Mucosa of descending colon (tissue), 3 donors: ENCODE data around the gene DNAH2. TPM values are rescaled to one million over a fixed set of nuclear protein-coding genes. Genes with fewer than 3 reads are reported as not detected.
A peak's percentile ranks its signal among the peaks of the same experiment; 100 is the strongest.

Source experiments
- ATAC-seq: fragments of 200-7000 bp; cut with Tn5 transposase; one replicate; pipeline ENCODE4 v1.9.1; 2020; ENCODE audit warnings: mild to moderate bottlenecking, moderate library complexity
- DNase-seq, 3 donors: peaks; one replicate each; pipeline ENCODE4 v3.0.0-alpha.2; 2020
- H3K36me3 ChIP-seq: fragments of 200-600 bp; one replicate; pipeline ENCODE4 v1.8.0; 2021; ENCODE audit warnings: low read depth, mild to moderate bottlenecking
- H3K4me1 ChIP-seq: fragments of 200-600 bp; one replicate; pipeline ENCODE4 v1.8.0; 2021; ENCODE audit warnings: low read depth, mild to moderate bottlenecking
- H3K4me3 ChIP-seq: fragments of 200-600 bp; one replicate; pipeline ENCODE4 v1.8.0; 2021; ENCODE audit warnings: mild to moderate bottlenecking
- H3K9me3 ChIP-seq: fragments of 200-600 bp; one replicate; pipeline ENCODE4 v1.8.0; 2021; ENCODE audit warnings: mild to moderate bottlenecking
- CTCF ChIP-seq: fragments of 200-600 bp; IDR thresholded peaks from one replicate; pipeline ENCODE4 v1.8.0; 2022; ENCODE audit warnings: antibody characterized with exemption, mild to moderate bottlenecking
- intact Hi-C, 2 donors: fragments of 100-400 bp; cut with DNase I in 1 of 2; cut with micrococcal nuclease in 1 of 2; formaldehyde crosslinking; loops; one replicate each; pipeline versions ENCODE4 v1.11.0 to v1.11.1; 2022; cut with DNase I, micrococcal nuclease
- total RNA-seq, 3 donors: library from RNA; stranded (reverse); fragmentation: NEBNext Ultra II Directional in 2 of 3; extraction: Animal tissue kit (Norgen Biotek cat#: 25700) in 2 of 3; gene quantifications; one replicate each; pipeline versions ENCODE4 v1.2.1 to v1.2.4, GENCODE V29; 2021 to 2023
- donor health status: DM: no; HTN: no; CAD: no; lungs with moderate emphysema.
- donor health status: DM: no; HTN: no; CAD: no.
- donor health status: DM: no; HTN: yes; CAD: no.

Gene DNAH2
- total RNA-seq, 3 donors from 2014 or later = 0.19 to 0.70 (median 0.29) TPM

GRCh38 chr17:7852262-7852670 is 134.7 kb downstream of the DNAH2 start:
- Histone ChIP-seq H3K4me1 (peaks cover 26% of the 10 kb centered on the region), H3K36me3 (peaks cover 9% of the 10 kb centered on the region), H3K9me3 (no peaks in the 10 kb centered on the region), H3K4me3 (no peak overlapping the region)
- no peak for ATAC-seq
- intact Hi-C loops = no loop called here
- TF ChIP-seq CTCF = no peak
- peak in 2 of 3 donors; percentile 33 to 72 for DNase-seq

- no peaks in the 10 kb centered on the region for H3K9me3 ChIP-seq
- H3K4me1 ChIP-seq = peaks cover 29% of the 10 kb centered on the region
- TF ChIP-seq CTCF = no peak
- no peak for ATAC-seq
- H3K4me3 ChIP-seq = no peak overlapping the region
- intact Hi-C loops = no loop called here
- peak in 2 of 3 donors; percentile 19 to 58 for DNase-seq
- H3K36me3 ChIP-seq = peaks cover 15% of the 10 kb centered on the region
Observed at GRCh38 chr17:7852919-7853690, 135.6 kb downstream of the DNAH2 start.

- Histone ChIP-seq H3K9me3 (no peaks in the 10 kb centered on the region), H3K4me1 (peaks cover 35% of the 10 kb centered on the region), H3K4me3 (no peak overlapping the region), H3K36me3 (peaks cover 15% of the 10 kb centered on the region)
- intact Hi-C loops = no loop called here
- DNase-seq (peak in 2 of 3 donors; percentile 25 to 61), ATAC-seq (no peak)
- no peak for TF ChIP-seq CTCF
Observed at GRCh38 chr17:7853691-7854038, 136.1 kb downstream of the DNAH2 start.

- ATAC-seq (no peak), DNase-seq (peak in 1 of 3 donors; percentile 65)
- Histone ChIP-seq H3K9me3 (no peaks in the 10 kb centered on the region), H3K4me3 (no peak overlapping the region), H3K4me1 (peaks cover 41% of the 10 kb centered on the region), H3K36me3 (peaks cover 15% of the 10 kb centered on the region)
- intact Hi-C loops = no loop called here
- no peak for TF ChIP-seq CTCF
Observed at GRCh38 chr17:7854078-7854777, 136.7 kb downstream of the DNAH2 start.

- intact Hi-C loops = no loop called here
- H3K4me1 ChIP-seq = peaks cover 43% of the 10 kb centered on the region
- peaks cover 15% of the 10 kb centered on the region for H3K36me3 ChIP-seq
- H3K4me3 ChIP-seq = no peak within 1 kb of the TSS
- DNase-seq (peak; percentile 29 to 69 (median 64)), ATAC-seq (no peak)
- no peaks in the 10 kb centered on the region for H3K9me3 ChIP-seq
- no peak for TF ChIP-seq CTCF
Observed at GRCh38 chr17:7854851-7855659, 137.5 kb downstream of the DNAH2 start, which contains the start of gene TMEM88. TSS of gene TMEM88 (plus strand) at chr17:7855066. CDS start at chr17:7855075, 9 bp downstream.
